BJ (cell line): ENCODE results near the gene SNRNP25. TPM values are rescaled to one million over a fixed set of nuclear protein-coding genes. Genes with fewer than 3 reads are reported as not detected.

ENCODE experiments used
- CTCF ChIA-PET: fragments of 350-600 bp; formaldehyde crosslinking; extraction: SDS; loops from one replicate; lab custom pipeline; 2021; ENCODE audit warnings: antibody characterized with exemption, inconsistent platforms; lab: Yijun Ruan, JAX
- POLR2A ChIA-PET: fragments of 300-600 bp; sonication (Branson Sonifier 250); formaldehyde crosslinking; extraction: SDS; loops from one replicate; lab custom pipeline; 2021; ENCODE audit warnings: antibody characterized with exemption; lab: Charles Lee
- DNase-seq: peaks from one replicate; pipeline ENCODE4 v3.0.0-alpha.2; 2011; ENCODE audit warnings: low read depth
- H3K27me3 ChIP-seq: 2 replicates; pipeline ENCODE4 v1.6.0; 2011; ENCODE audit warnings: low read length; ENCODE audit not compliant: control insufficient read depth, insufficient read depth
- H3K36me3 ChIP-seq: 2 replicates; pipeline ENCODE4 v1.5.1; 2011; ENCODE audit warnings: low read length; ENCODE audit not compliant: control insufficient read depth, insufficient read depth
- H3K4me3 ChIP-seq: 2 replicates; pipeline ENCODE4 v1.5.1; 2011; ENCODE audit warnings: low read depth, mild to moderate bottlenecking, control low read depth, low read length
- polyA plus RNA-seq: library from polyadenylated mRNA; depleted of rRNA; stranded (reverse); fragments of >200 nt; gene quantifications from 2 replicates; pipeline ENCODE4 v1.2.3, GENCODE V29; 2011
- TF ChIP-seq, protein P1 (sequence below): IDR thresholded peaks from 2 replicates; pipeline ENCODE4 v1.5.1; 2011; ENCODE audit warnings: low read depth, mild to moderate bottlenecking, control low read depth, inconsistent platforms, low read length, moderate library complexity; ENCODE audit not compliant: insufficient read depth

The SNRNP25 gene
- polyA plus RNA-seq, 1 experiment = 34.6 TPM

DNA sequence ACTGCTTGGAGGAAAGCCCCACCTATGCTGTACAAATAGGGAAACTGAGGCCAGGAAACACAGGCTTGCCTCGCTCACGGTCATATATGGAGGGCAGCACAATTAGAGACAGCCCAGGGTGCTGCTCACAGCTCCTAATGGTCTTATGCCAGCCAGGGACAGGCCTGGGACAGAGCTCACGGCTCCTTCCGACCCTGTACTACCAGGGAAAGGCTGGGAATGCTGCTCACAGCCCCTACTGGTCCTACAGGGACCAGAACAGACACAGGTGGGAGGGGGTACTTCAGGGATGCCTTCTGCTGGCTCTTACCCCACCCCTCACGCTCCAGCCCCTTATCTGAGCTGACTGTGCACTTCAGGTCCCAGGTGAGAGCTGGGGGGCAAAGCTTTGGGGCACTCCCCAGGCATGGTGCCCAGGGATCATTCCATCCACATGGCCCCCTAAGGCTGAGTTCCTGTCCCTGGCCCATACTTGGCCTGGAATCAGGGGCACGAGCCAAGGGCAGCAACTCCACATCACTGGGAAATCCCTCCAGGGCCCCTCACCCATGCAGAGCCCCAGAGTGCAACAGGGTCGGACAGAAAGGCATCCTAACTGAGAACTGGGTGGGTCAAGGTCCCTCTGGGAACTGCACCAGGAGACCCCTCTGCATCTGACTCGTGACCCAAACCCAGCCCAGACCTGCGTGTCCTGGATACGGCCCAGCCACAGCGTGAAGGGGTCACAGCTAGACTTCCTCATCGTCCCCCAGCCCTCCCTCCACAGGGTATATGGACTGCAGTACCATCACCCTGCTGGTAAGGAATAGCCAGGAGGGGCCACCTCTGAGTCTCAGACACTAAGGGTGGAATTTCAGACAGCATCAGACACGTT lies 12.9 kb downstream of the SNRNP25 start:
- ChIA-PET POLR2A (interaction anchor here (0.6 kb wide), 1 partner anchor 30 kb away, joined by 4 read pairs; no protein-coding TSS in a partner anchor), CTCF (interaction anchor here (0.6 to 21.0 kb wide), 18 partner anchors 10 to 339 kb away, joined by 3 to 544 read pairs (median 6); partner anchors contain the start of genes HBQ1, MPG, POLR3K and SNRNP25)
- no peak overlapping the region for H3K4me3 ChIP-seq
- no peak for DNase-seq
- no peaks in the 10 kb centered on the region for H3K27me3 ChIP-seq
- TF ChIP-seq, protein P1, sequence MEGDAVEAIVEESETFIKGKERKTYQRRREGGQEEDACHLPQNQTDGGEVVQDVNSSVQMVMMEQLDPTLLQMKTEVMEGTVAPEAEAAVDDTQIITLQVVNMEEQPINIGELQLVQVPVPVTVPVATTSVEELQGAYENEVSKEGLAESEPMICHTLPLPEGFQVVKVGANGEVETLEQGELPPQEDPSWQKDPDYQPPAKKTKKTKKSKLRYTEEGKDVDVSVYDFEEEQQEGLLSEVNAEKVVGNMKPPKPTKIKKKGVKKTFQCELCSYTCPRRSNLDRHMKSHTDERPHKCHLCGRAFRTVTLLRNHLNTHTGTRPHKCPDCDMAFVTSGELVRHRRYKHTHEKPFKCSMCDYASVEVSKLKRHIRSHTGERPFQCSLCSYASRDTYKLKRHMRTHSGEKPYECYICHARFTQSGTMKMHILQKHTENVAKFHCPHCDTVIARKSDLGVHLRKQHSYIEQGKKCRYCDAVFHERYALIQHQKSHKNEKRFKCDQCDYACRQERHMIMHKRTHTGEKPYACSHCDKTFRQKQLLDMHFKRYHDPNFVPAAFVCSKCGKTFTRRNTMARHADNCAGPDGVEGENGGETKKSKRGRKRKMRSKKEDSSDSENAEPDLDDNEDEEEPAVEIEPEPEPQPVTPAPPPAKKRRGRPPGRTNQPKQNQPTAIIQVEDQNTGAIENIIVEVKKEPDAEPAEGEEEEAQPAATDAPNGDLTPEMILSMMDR = no peak
- H3K36me3 ChIP-seq = peaks cover 28% of the 10 kb centered on the region

DNA sequence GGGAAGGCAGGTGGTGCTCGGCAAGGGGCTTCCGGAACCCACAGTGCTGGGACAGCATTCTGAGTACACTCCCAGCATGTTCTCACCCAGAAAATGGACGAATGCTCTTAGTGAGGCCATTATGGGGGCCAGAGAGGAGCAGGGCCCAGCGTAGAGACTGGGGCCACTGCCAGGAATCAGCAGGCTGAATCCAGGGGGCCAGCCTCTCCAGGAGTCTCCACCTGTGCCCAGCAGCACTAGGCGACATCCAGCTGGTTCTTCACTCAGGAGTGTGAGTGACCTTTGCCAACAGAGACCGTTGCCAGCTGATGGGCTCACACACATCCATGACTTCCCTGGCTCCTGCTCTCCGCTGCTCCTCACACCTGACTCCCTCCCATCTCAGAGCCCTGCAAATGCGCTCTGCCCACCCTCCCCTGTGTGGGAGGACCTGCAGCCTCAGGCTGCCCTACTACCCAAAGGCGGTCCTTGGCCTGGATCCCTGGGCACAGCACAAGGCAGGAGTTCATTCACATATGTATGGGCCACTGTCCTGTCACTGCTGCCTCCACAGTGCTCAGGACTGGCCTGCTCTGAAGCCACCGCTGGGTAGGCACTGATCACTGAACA lies 13.7 kb downstream of the SNRNP25 start:
- Histone ChIP-seq H3K4me3 (no peak overlapping the region), H3K27me3 (no peaks in the 10 kb centered on the region), H3K36me3 (peaks cover 23% of the 10 kb centered on the region)
- ChIA-PET CTCF (interaction anchor here (2.1 to 21.0 kb wide), 5 partner anchors 9 to 294 kb away, joined by 6 to 544 read pairs (median 49); partner anchors contain the start of genes HBQ1 and MPG), POLR2A (no interaction called here)
- DNase-seq = no peak
- TF ChIP-seq, protein P1 = no peak

DNA sequence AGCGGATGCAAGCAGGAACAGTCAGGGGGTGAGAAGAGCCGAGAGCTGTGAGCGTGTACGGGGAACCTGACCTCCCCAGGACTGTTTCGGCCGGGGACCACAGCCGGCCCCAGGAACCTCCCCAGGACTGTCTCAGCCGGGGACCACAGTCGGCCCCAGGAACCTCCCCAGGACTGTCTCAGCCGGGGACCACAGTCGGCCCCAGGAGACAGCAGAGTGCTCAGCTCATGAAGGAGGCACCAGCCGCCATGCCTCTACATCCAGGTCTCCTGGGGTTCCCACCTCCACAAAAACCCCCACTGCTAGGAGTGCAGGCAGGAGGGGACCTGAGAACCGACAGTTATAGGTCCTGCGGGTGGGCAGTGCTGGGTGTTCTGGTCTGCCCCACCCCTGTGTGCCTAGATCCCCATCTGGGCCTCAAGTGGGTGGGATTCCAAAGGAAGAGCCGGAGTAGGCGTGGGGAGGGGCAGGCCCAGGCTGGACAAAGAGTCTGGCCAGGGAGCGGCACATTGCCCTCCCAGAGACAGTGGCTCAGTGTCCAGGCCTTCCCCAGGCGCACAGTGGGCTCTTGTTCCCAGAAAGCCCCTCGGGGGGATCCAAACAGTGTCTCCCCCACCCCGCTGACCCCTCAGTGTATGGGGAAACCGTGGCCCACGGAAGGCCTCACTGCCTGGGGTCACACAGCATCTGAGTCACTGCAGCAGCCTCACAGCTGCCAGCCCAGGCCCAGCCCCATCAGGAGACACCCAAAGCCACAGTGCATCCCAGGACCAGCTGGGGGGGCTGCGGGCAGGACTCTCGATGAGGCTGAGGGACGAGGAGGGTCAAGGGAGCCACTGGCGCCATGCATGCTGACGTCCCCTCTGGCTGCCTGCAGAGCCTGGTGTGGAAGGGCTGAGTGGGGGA lies 14.5 kb downstream of the SNRNP25 start:
- DNase-seq = no peak
- POLR2A ChIA-PET = no interaction called here

DNA sequence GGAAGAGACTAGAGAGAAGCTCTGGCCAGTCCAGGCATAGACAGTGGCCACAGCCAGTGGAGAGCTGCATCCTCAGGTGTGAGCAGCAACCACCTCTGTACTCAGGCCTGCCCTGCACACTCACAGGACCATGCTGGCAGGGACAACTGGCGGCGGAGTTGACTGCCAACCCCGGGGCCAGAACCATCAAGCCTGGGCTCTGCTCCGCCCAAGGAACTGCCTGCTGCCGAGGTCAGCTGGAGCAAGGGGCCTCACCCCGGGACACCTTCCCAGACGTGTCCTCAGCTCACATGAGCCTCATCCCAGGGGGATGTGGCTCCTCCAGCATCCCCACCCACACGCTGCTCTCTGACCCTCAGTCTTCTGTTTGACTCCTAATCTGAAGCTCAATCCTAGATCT lies 15.6 kb downstream of the SNRNP25 start:
- Histone ChIP-seq H3K27me3 (no peaks in the 10 kb centered on the region), H3K36me3 (peaks cover 8% of the 10 kb centered on the region), H3K4me3 (no peak overlapping the region)
- ChIA-PET POLR2A (no interaction called here), CTCF (interaction anchor here (1.2 to 21.0 kb wide), 3 partner anchors 23 to 113 kb away, joined by 4 to 544 read pairs (median 4); no protein-coding TSS in a partner anchor)
- TF ChIP-seq, protein P1 = no peak
- no peak for DNase-seq

More for the DNA sequence above, 14.5 kb downstream of the SNRNP25 start:
- no peak overlapping the region for H3K4me3 ChIP-seq
- TF ChIP-seq, protein P1 = no peak
- peaks cover 17% of the 10 kb centered on the region for H3K36me3 ChIP-seq
- CTCF ChIA-PET = interaction anchor here (1.3 to 21.0 kb wide), 6 partner anchors 9 to 294 kb away, joined by 4 to 544 read pairs (median 34); partner anchors contain the start of genes HBQ1 and MPG
- no peaks in the 10 kb centered on the region for H3K27me3 ChIP-seq
